Osteoblast (primary cell): ENCODE measurements around the gene PCBD2. TPM values are rescaled to one million over a fixed set of nuclear protein-coding genes. Genes with fewer than 3 reads are reported as not detected.

ENCODE experiments used
- DNase-seq: peaks from one replicate; pipeline ENCODE4 v3.0.0; 2011; ENCODE audit warnings: low spot score, mixed read lengths; ENCODE audit not compliant: insufficient read length; ENCODE audit errors: missing footprints
- H2AFZ ChIP-seq: 2 replicates; pipeline ENCODE4 v1.6.0; 2011; ENCODE audit warnings: mild to moderate bottlenecking, low read length
- H3K27ac ChIP-seq: 2 replicates; pipeline ENCODE4 v1.5.1; 2011; ENCODE audit warnings: mild to moderate bottlenecking, low read depth, low read length, moderate library complexity
- H3K27me3 ChIP-seq: 2 replicates; pipeline ENCODE4 v1.6.0; 2012; ENCODE audit warnings: mild to moderate bottlenecking, control low read depth, inconsistent platforms, low read length, moderate library complexity; ENCODE audit not compliant: insufficient read depth
- H3K36me3 ChIP-seq: 2 replicates; pipeline ENCODE4 v1.5.1; 2011; ENCODE audit warnings: mild to moderate bottlenecking, low read length, control low read depth, moderate library complexity; ENCODE audit not compliant: insufficient read depth
- H3K4me1 ChIP-seq: 2 replicates; pipeline ENCODE4 v1.5.1; 2011; ENCODE audit warnings: mild to moderate bottlenecking, low read length, control low read depth, moderate library complexity; ENCODE audit not compliant: insufficient read depth
- H3K4me2 ChIP-seq: 2 replicates; pipeline ENCODE4 v1.6.0; 2011; ENCODE audit warnings: mild to moderate bottlenecking, low read length; ENCODE audit not compliant: insufficient read depth
- H3K4me3 ChIP-seq: fragments of 200-600 bp; sonication (generic); 3 replicates; pipeline ENCODE4 v1.5.1; 2012; ENCODE audit warnings: mild to moderate bottlenecking, low read length, inconsistent platforms; ENCODE audit not compliant: insufficient read depth
- H3K79me2 ChIP-seq: 2 replicates; pipeline ENCODE4 v1.6.0; 2012; ENCODE audit warnings: mild to moderate bottlenecking, low read length, control low read depth, inconsistent platforms; ENCODE audit not compliant: insufficient read depth
- H3K9me3 ChIP-seq: 2 replicates; pipeline ENCODE4 v1.5.1; 2011; ENCODE audit warnings: low read depth, low read length, control low read depth
- H4K20me1 ChIP-seq: 2 replicates; pipeline ENCODE4 v1.6.0; 2012; ENCODE audit warnings: mild to moderate bottlenecking, low read length, control low read depth; ENCODE audit not compliant: insufficient read depth
- CTCF ChIP-seq: IDR thresholded peaks from 2 replicates; pipeline ENCODE4 v1.5.1; 2011; ENCODE audit warnings: mild to moderate bottlenecking, low read depth, low read length, moderate library complexity; ENCODE audit errors: extremely low read depth
- total RNA-seq: library from RNA; depleted of rRNA; stranded (reverse); fragments of >200 nt; gene quantifications from 2 replicates; pipeline ENCODE4 v1.2.3, GENCODE V29; 2012

PCBD2 gene
- total RNA-seq, 1 donor, result 6.5 TPM

DNA sequence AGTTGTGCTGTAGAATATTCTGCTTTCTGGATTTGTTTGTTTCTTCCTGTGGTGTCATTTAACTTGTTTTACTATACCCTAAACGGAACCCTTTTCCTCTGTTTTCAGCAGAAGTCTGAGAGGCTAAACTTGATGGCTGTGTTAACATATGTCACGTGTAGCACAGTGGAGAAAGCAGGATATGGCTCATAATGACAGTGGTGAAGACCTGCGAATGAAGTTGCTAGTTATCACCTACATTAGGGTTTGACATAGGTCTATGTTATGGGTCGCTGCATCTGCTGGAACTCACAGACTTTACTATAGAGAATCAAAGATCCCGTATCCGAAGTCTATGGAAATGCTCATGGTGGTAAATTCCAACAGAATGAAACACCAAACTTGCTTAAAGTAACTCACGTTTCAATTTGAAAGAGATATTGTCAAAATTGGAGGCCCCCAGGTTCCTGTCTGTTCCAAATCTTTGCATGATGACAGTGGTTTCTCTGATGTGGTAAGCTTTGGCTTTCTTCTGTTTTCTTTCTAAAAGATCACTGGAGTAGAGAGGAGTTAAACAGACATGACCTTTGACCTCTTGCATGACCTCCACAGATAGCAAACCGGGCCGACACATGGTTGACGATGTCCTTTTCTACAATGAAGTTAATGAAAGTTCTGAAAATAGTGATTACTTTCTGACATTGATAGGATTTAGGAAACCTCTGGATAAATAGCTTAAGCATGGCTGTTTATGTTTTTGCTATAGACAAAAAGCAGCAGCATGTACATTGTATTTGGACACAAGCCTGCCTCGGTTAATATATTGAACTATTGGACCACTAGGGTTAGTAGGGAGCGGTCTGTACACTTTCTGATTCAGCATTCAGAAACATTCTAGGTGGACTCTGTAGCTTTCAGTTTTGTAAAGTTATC is 59.7 kb downstream of the PCBD2 start:
- TF ChIP-seq CTCF, result no peak
- no peaks in the 10 kb centered on the region for H3K36me3 ChIP-seq
- no peaks in the 10 kb centered on the region for H3K4me1 ChIP-seq
- no peak overlapping the region for H3K4me2 ChIP-seq
- H3K27me3 ChIP-seq, result no peaks in the 10 kb centered on the region
- no peaks in the 10 kb centered on the region for H3K9me3 ChIP-seq
- no peaks in the 10 kb centered on the region for H4K20me1 ChIP-seq
- H3K27ac ChIP-seq, result no peak overlapping the region
- no peak overlapping the region for H2AFZ ChIP-seq
- H3K79me2 ChIP-seq, result no peaks in the 10 kb centered on the region
- no peak for DNase-seq
- no peak overlapping the region for H3K4me3 ChIP-seq

GRCh38 chr5:134965271-134965825 is 60.4 kb downstream of the PCBD2 start:
- Histone ChIP-seq H3K27me3 (no peaks in the 10 kb centered on the region), H3K9me3 (no peaks in the 10 kb centered on the region), H3K27ac (no peak overlapping the region), H2AFZ (no peak overlapping the region), H3K4me3 (no peak overlapping the region), H3K79me2 (no peaks in the 10 kb centered on the region), H3K4me1 (no peaks in the 10 kb centered on the region), H3K4me2 (no peak overlapping the region), H4K20me1 (no peaks in the 10 kb centered on the region), H3K36me3 (no peaks in the 10 kb centered on the region)
- no peak for DNase-seq
- TF ChIP-seq CTCF, result no peak

- H3K27ac ChIP-seq, result no peak within 1 kb of the TSS
- no peak within 1 kb of the TSS for H3K4me3 ChIP-seq
- no peaks in the 10 kb centered on the region for H3K36me3 ChIP-seq
- no peak for TF ChIP-seq CTCF
- no peaks in the 10 kb centered on the region for H4K20me1 ChIP-seq
- no peak within 1 kb of the TSS for H2AFZ ChIP-seq
- H3K4me1 ChIP-seq, result no peaks in the 10 kb centered on the region
- DNase-seq, result no peak
- no peaks in the 10 kb centered on the region for H3K27me3 ChIP-seq
- no peak within 1 kb of the TSS for H3K4me2 ChIP-seq
- no peaks in the 10 kb centered on the region for H3K79me2 ChIP-seq
- H3K9me3 ChIP-seq, result no peaks in the 10 kb centered on the region
Observed at GRCh38 chr5:134967607-134968006, 62.7 kb downstream of the PCBD2 start, which contains the start of gene CATSPER3. CATSPER3 (plus strand) TSS chr5:134967907; CDS start chr5:134967992, 85 bp downstream.

DNA sequence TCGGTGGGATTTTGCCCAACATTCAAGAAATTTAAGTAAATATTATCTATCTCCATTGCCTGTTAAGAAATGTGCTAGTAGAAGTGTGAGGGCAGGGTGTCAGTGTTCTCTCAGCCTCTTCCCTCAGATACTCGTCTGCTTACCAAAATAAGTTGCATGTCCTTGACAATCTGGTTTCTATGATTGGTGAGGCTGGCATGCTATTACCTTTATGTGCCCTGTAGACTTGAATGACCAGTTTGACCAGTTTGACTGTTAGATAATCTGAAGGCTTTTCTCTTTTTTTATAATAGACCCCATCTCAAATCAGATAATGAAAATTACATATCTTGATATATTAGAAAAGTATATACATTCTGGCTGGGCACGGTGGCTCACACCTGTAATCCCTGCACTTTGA is 63.1 kb downstream of the PCBD2 start:
- Histone ChIP-seq H3K79me2 (no peaks in the 10 kb centered on the region), H3K36me3 (no peaks in the 10 kb centered on the region), H3K27me3 (no peaks in the 10 kb centered on the region), H3K4me2 (no peak overlapping the region), H3K9me3 (no peaks in the 10 kb centered on the region), H3K4me3 (no peak overlapping the region), H3K27ac (no peak overlapping the region), H3K4me1 (no peaks in the 10 kb centered on the region), H2AFZ (no peak overlapping the region), H4K20me1 (no peaks in the 10 kb centered on the region)
- DNase-seq, result no peak
- TF ChIP-seq CTCF, result no peak
